Measurements from ENCODE around the gene TP73.

DNA sequence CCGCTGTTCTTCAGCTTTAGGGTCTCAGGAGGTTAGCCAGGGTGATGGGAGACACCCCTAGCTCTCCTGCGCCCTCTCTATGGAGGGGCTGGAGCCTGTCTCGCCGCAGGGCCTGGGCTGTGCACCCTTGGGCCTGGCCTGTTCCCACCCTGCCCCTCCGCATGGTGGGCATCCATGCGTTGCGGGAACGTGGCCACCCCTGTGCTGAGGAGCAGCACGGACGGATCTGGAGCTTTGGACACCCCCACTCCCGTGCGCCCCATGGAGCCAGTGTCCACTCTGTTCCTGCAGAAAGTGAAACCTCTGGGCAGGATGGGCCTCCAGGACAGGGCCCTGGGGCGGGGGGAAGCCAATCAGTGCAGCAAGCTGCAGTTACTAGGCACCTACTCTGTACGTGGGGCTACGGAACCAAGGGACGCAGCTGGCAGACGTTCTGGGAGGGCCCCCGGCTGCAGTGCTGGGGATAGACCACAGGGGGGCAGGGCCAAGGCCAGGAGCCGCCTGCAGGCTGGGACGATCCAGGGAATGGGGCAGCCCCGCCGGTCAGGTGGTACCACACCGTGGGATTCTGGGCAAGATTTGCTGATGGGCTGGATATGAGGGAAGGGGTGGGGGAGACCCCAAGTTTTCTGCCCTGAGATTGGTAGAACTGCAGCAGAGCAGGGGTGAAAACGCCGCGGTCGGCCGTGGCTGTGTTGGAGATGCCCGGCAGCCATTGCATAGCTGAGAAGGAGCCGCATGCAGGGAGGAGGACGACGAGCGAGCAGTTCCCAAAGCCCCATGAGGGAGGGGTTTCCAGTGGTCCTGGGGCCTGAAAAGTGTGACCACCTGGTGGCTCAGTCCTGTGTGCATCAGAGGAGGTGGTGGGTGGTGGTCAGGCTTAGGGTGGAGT lies 43.3 kb downstream of the TP73 start:
- no peak for TF ChIP-seq TCF4 (CRISPR knock-in tag; IDR thresholded peaks at IDR 0.05; ENCODE audit: borderline replicate concordance)
- no peak for TF ChIP-seq GLIS3 (CRISPR knock-in tag; IDR thresholded peaks at IDR 0.05)
- no peak for TF ChIP-seq ZFP30 (CRISPR knock-in tag; IDR thresholded peaks at IDR 0.05)
- TF ChIP-seq, protein P1, sequence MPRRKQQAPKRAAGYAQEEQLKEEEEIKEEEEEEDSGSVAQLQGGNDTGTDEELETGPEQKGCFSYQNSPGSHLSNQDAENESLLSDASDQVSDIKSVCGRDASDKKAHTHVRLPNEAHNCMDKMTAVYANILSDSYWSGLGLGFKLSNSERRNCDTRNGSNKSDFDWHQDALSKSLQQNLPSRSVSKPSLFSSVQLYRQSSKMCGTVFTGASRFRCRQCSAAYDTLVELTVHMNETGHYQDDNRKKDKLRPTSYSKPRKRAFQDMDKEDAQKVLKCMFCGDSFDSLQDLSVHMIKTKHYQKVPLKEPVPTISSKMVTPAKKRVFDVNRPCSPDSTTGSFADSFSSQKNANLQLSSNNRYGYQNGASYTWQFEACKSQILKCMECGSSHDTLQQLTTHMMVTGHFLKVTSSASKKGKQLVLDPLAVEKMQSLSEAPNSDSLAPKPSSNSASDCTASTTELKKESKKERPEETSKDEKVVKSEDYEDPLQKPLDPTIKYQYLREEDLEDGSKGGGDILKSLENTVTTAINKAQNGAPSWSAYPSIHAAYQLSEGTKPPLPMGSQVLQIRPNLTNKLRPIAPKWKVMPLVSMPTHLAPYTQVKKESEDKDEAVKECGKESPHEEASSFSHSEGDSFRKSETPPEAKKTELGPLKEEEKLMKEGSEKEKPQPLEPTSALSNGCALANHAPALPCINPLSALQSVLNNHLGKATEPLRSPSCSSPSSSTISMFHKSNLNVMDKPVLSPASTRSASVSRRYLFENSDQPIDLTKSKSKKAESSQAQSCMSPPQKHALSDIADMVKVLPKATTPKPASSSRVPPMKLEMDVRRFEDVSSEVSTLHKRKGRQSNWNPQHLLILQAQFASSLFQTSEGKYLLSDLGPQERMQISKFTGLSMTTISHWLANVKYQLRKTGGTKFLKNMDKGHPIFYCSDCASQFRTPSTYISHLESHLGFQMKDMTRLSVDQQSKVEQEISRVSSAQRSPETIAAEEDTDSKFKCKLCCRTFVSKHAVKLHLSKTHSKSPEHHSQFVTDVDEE (CRISPR knock-in tag; IDR thresholded peaks at IDR 0.05) = no peak
- no peak for TF ChIP-seq RARB (CRISPR knock-in tag; IDR thresholded peaks at IDR 0.05)

All from SK-N-SH treated with all-trans-retinoic acid at 6 μM for 48 hours (cell line).